ENCODE results near the gene TFPI2.

The TFPI2 gene

DNA sequence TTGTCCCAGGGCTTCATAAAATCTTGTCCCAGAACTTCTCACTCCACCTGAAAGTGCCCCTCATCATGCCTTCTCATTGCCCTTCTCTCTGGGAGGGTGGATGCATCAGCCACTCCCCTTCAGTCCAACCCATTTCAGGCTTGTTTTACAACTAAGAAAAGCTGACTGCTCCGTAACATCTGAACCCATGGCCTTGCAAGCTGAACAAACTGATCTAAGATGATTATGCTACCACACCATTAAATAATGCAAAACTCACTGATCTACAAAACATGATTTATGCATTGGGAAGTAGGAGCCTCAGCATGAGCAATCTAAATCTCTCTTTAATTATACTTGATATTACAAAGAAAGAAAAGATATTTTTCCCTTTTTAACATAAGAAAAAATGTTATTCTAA is 34.8 kb downstream of the TFPI2 start:
- no peak for DNase-seq (ENCODE audit: low read depth)

DNA sequence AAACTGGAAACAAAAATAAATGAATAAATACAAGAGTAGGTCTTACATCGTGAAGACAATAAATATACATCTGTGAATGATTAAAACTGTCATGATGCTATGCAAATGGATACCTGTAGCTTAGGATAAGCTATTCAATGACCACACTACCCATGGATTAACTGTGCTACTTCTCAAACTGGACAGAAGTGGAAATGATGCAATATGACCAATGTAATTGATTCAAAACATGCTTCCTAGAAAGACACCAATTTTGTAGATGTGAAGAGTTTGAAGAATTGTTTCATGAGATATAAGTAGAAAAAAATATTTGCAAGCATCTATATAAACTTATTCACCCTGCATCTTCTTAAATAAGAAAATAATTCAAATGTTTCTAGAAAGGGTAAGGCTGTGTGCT is 36.1 kb downstream of the TFPI2 start:
- DNase-seq (ENCODE audit: low read depth) = no peak

DNA sequence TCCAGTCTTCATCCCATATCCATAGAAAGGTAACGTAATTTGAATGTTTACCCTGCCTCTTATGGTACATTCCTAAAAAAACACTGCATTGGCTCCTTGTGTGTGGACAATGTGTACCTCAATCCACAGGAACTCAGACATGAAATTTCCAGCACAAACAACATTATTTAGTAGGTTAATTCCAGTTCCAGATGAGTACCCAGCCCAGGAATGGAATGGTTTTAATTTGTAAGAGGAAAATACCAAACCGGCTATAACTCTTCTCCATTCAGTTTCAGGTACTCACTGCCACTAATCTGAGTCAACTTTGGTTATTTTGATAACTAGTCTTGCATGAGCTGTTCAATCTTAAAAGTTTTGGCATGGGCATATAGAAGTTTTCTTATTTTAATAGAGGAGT is 39.0 kb downstream of the TFPI2 start:
- no peak for DNase-seq (ENCODE audit: low read depth)

DNA sequence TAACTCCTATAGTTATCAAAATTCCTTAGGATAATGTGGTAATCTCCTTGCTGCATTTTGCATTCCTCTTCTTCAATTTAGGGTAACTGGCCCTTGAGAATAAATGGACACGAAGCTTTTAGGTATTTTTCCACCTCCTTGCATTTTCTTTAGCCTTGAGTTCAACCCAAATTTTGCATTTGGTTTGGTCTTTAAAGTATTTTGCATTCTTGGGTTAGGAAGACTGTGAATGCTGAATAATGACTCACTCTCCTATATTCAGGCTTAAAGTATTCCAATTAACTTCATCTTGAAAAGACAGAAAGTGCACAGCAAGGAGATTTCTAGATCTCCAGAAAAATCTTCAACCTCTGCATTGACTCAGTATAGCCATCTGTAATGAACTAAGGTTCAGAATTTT is 47.3 kb downstream of the TFPI2 start:
- no peak for DNase-seq (ENCODE audit: low read depth)

DNA sequence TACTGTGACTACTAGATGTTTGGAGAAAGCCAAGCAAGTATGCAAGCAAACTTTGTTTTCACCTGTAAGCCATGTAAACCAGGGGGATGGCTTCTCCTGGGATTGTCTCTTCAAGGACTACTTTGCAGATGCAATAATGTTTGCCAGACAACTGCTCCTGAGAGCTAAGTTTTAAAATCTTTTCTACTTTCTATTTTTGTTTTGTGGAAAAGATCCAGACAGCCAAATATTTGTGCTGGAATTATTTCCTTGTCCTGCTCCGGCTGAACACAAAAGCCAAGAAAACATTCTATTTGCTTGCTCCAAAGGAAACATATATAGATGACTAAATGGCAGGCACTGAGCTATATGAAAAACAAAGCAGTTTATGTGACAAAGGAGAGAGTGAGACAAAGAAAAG is 51.6 kb downstream of the TFPI2 start:
- no peak for DNase-seq (ENCODE audit: low read depth)

DNA sequence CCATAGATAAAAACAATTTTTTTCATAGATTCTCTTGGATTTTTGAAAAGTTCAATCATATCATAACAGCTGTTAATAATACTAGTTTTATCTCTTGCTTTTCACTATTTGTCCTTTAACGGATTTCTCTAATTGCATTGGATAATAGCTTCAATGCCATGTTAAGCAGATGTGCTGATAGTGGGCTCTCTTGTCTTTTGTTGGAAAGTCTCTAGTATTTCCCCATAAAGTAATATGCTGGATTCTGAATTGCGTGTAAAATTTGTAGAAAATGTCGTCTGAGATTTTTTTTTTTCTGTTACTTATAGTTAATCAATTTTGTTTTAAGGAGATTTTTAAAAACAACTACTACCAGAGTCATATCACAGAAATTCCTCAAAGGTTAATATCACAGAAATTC is 53.3 kb downstream of the TFPI2 start:
- DNase-seq (ENCODE audit: low read depth) = no peak

DNA sequence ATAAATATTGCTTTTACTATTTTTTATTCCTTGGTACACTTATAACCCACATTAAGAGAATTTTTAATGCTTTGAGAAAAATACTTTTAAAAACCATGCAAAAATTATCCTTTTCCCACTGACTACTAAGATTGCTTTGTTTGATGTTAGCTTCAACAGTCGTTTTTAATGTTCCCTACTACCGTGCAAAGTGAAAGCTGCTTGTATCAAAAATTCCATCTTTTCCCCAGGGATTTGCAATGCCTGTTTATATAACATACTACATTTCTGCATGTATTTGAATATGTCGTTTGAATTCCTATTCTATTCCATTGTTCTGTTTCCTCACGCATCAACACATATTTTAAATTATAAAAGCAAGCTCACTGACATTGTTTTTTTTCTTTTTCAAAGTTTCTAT is 54.4 kb downstream of the TFPI2 start:
- no peak for DNase-seq (ENCODE audit: low read depth)

DNA sequence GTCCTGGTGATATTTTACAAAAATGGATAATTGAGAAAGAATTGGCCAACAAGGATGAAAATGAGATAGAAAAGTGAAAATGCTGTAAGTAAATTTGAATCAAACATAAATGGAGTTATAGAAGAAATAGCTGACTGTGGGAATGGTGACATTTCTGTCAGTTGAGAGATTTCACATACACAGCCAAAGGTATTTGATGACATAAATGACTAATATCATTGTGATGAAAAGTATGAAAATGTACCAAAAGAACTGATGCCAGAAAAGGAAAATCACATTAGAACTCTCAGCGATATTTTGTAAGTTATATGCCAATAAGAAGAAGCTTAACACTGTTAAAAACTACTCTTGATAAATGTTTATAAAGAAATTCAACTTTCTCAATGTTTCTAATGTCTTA is 54.9 kb downstream of the TFPI2 start:
- no peak for DNase-seq (ENCODE audit: low read depth)

All from HS-27A (cell line).